Gastroesophageal sphincter (tissue), 3 donors: ENCODE results near the gene RBM38.

Source experiments
- EP300 ChIP-seq: sonication (generic); formaldehyde crosslinking; IDR thresholded peaks from one replicate; pipeline ENCODE4 v1.6.1; 2017; ENCODE audit warnings: antibody characterized with exemption, mild to moderate bottlenecking
- POLR2A ChIP-seq, 2 donors: fragments of 450-650 bp; IDR thresholded peaks; one replicate each; pipeline ENCODE4 v1.6.1; 2017; ENCODE audit warnings: antibody characterized with exemption in 2 of 2, mild to moderate bottlenecking in 2 of 2, moderate library complexity in 1 of 2
- POLR2AphosphoS5 ChIP-seq: sonication (generic); formaldehyde crosslinking; IDR thresholded peaks from one replicate; pipeline ENCODE4 v1.6.1; 2017; ENCODE audit warnings: antibody characterized with exemption
- TF ChIP-seq, protein P1 (sequence below), 4 experiments: fragments of 200-600 bp in 2 of 4; fragments of 450-650 bp in 2 of 4; sonication (generic) in 1 of 4; IDR thresholded peaks; one replicate each; pipeline ENCODE4 v1.5.1; 2017 to 2019; ENCODE audit warnings: antibody characterized with exemption in 4 of 4, mild to moderate bottlenecking in 2 of 4, moderate library complexity in 2 of 4

DNA sequence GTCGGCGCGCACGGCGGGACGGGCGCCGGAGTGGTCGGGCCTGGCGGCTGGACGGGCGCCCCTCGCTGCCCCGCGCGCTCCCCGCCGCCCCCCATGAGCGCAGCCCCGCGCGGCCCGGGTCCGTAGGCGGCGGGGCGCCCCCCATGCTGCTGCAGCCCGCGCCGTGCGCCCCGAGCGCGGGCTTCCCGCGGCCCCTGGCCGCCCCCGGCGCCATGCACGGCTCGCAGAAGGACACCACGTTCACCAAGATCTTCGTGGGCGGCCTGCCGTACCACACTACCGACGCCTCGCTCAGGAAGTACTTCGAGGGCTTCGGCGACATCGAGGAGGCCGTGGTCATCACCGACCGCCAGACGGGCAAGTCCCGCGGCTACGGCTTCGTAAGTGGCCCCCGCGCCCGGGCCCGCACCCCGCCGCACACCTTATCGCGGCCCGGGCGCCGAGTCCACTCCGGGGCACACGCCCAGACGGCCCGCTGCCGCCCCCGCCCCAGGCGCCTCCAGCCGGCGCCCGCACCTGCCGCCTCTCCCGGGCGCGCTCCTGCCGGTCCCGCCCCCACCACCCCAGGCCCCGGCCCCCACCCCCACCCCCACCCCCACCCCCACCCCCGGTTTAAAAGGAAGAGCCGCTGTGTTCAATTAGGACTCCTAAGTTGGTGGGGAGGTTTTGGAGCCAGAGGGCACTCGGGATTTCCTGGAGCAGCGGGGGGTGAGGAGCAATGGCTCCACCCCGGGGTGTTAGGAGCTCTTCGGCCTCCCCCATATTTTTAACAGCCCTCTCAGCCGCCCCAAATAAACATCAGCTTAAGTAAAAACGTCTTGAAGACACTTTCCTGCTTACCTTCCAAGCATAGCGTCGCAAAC is 474 bp downstream of the RBM38 start:
- TF ChIP-seq POLR2A (IDR thresholded peaks at IDR 0.05): peak in 1 of 2 donors; percentile 50
- TF ChIP-seq POLR2AphosphoS5: no peak
- TF ChIP-seq, protein P1, sequence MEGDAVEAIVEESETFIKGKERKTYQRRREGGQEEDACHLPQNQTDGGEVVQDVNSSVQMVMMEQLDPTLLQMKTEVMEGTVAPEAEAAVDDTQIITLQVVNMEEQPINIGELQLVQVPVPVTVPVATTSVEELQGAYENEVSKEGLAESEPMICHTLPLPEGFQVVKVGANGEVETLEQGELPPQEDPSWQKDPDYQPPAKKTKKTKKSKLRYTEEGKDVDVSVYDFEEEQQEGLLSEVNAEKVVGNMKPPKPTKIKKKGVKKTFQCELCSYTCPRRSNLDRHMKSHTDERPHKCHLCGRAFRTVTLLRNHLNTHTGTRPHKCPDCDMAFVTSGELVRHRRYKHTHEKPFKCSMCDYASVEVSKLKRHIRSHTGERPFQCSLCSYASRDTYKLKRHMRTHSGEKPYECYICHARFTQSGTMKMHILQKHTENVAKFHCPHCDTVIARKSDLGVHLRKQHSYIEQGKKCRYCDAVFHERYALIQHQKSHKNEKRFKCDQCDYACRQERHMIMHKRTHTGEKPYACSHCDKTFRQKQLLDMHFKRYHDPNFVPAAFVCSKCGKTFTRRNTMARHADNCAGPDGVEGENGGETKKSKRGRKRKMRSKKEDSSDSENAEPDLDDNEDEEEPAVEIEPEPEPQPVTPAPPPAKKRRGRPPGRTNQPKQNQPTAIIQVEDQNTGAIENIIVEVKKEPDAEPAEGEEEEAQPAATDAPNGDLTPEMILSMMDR (IDR thresholded peaks at IDR 0.05): no peak
- TF ChIP-seq EP300: no peak
